ENCODE measurements around the gene HNF4A. TPM values are rescaled to one million over a fixed set of nuclear protein-coding genes. Genes with fewer than 3 reads are reported as not detected.

HNF4A gene
- total and polyA plus RNA-seq, 2 of the 13 experiments (the other 11 are each of a cell fraction or from before 2014, with no cell fraction given) = 80.9 to 169 TPM

DNA sequence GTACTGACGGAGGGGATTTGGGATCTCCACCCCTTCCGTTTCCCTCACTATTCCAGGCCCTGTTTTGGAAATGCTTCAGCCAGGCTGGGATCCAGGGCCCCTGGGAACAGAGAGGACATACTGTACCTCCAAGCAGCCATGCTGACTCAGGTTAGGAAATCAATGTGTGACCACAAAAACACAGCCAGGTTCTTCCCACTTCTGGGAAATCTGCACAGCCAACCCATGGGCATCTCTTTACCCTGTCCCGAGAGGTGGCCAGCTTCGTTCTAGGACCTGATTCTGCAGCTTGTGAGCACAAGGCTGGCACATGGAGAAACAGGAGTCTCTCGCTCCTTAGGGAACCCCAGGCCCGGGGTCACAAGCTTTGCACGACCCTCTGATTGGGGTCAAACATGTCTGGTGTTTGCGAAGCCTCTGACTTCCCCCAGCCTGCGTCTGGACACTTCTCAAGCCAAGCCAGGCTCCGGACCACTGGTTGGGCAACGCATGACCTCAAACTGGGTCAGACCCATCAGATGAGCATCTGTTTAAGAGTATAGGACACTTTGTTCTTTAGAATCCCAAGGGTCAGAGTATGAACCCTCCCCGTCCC is 111.9 kb downstream of the HNF4A start (continued):
- TF ChIP-seq, protein P1, sequence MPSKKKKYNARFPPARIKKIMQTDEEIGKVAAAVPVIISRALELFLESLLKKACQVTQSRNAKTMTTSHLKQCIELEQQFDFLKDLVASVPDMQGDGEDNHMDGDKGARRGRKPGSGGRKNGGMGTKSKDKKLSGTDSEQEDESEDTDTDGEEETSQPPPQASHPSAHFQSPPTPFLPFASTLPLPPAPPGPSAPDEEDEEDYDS (CRISPR knock-in tag; IDR thresholded peaks at IDR 0.05) = no peak
- TF ChIP-seq SMARCC2 (IDR thresholded peaks at IDR 0.05) (no peak), SUZ12 (IDR thresholded peaks at IDR 0.05; ENCODE audit: low read depth, low read length) (no peak), HOXA3 (CRISPR knock-in tag; IDR thresholded peaks at IDR 0.05) (no peak), NRL (CRISPR knock-in tag; IDR thresholded peaks at IDR 0.05; ENCODE audit: borderline replicate concordance) (peak; percentile 65; the same call in 1 of the 2 replicates), BORCS8-MEF2B (CRISPR knock-in tag; IDR thresholded peaks at IDR 0.05) (peak; percentile 40; the same call in 1 of the 2 replicates), LCORL (IDR thresholded peaks at IDR 0.05) (no peak), LCORL (CRISPR knock-in tag; IDR thresholded peaks at IDR 0.05) (peak; percentile 59; the same call in 1 of the 2 replicates), MAFF (IDR thresholded peaks at IDR 0.05; ENCODE audit: low read depth, low read length) (peak; percentile 35; the same call in 1 of the 2 replicates), NR2F6 (IDR thresholded peaks at IDR 0.05) (peak; percentile 35; the same call in 1 of the 2 replicates), NR2F6 (CRISPR knock-in tag; IDR thresholded peaks at IDR 0.05) (no peak), SALL1 (CRISPR knock-in tag; IDR thresholded peaks at IDR 0.05) (peak; percentile 46; the same call in 1 of the 2 replicates)
- TF ChIP-seq, protein P2, sequence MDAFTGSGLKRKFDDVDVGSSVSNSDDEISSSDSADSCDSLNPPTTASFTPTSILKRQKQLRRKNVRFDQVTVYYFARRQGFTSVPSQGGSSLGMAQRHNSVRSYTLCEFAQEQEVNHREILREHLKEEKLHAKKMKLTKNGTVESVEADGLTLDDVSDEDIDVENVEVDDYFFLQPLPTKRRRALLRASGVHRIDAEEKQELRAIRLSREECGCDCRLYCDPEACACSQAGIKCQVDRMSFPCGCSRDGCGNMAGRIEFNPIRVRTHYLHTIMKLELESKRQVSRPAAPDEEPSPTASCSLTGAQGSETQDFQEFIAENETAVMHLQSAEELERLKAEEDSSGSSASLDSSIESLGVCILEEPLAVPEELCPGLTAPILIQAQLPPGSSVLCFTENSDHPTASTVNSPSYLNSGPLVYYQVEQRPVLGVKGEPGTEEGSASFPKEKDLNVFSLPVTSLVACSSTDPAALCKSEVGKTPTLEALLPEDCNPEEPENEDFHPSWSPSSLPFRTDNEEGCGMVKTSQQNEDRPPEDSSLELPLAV (CRISPR knock-in tag; conservative IDR thresholded peaks at IDR 0.05; ENCODE audit: low read depth) = no peak
- TF ChIP-seq, protein P3, sequence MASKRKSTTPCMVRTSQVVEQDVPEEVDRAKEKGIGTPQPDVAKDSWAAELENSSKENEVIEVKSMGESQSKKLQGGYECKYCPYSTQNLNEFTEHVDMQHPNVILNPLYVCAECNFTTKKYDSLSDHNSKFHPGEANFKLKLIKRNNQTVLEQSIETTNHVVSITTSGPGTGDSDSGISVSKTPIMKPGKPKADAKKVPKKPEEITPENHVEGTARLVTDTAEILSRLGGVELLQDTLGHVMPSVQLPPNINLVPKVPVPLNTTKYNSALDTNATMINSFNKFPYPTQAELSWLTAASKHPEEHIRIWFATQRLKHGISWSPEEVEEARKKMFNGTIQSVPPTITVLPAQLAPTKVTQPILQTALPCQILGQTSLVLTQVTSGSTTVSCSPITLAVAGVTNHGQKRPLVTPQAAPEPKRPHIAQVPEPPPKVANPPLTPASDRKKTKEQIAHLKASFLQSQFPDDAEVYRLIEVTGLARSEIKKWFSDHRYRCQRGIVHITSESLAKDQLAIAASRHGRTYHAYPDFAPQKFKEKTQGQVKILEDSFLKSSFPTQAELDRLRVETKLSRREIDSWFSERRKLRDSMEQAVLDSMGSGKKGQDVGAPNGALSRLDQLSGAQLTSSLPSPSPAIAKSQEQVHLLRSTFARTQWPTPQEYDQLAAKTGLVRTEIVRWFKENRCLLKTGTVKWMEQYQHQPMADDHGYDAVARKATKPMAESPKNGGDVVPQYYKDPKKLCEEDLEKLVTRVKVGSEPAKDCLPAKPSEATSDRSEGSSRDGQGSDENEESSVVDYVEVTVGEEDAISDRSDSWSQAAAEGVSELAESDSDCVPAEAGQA (IDR thresholded peaks at IDR 0.05; ENCODE audit: low read depth) = 0 out of 2 replicates have a peak, but pooled peaks have one; percentile 31
- TF ChIP-seq, protein P3 (CRISPR knock-in tag; IDR thresholded peaks at IDR 0.05; ENCODE audit: borderline replicate concordance) = no peak
- TF ChIP-seq, protein P4, sequence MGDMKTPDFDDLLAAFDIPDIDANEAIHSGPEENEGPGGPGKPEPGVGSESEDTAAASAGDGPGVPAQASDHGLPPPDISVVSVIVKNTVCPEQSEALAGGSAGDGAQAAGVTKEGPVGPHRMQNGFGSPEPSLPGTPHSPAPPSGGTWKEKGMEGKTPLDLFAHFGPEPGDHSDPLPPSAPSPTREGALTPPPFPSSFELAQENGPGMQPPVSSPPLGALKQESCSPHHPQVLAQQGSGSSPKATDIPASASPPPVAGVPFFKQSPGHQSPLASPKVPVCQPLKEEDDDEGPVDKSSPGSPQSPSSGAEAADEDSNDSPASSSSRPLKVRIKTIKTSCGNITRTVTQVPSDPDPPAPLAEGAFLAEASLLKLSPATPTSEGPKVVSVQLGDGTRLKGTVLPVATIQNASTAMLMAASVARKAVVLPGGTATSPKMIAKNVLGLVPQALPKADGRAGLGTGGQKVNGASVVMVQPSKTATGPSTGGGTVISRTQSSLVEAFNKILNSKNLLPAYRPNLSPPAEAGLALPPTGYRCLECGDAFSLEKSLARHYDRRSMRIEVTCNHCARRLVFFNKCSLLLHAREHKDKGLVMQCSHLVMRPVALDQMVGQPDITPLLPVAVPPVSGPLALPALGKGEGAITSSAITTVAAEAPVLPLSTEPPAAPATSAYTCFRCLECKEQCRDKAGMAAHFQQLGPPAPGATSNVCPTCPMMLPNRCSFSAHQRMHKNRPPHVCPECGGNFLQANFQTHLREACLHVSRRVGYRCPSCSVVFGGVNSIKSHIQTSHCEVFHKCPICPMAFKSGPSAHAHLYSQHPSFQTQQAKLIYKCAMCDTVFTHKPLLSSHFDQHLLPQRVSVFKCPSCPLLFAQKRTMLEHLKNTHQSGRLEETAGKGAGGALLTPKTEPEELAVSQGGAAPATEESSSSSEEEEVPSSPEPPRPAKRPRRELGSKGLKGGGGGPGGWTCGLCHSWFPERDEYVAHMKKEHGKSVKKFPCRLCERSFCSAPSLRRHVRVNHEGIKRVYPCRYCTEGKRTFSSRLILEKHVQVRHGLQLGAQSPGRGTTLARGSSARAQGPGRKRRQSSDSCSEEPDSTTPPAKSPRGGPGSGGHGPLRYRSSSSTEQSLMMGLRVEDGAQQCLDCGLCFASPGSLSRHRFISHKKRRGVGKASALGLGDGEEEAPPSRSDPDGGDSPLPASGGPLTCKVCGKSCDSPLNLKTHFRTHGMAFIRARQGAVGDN (CRISPR knock-in tag; IDR thresholded peaks at IDR 0.05) = peak; percentile 62
- TF ChIP-seq, protein P5, sequence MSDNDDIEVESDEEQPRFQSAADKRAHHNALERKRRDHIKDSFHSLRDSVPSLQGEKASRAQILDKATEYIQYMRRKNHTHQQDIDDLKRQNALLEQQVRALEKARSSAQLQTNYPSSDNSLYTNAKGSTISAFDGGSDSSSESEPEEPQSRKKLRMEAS (IDR thresholded peaks at IDR 0.05) = 0 out of 2 replicates have a peak, but pooled peaks have one; percentile 19
